ENCODE data around the gene PDE6G. TPM values are rescaled to one million over a fixed set of nuclear protein-coding genes. Genes with fewer than 3 reads are reported as not detected.

Gene PDE6G
- total and polyA plus RNA-seq, 2 experiments from 2014 or later, result 5.5 to 9.0 TPM

DNA sequence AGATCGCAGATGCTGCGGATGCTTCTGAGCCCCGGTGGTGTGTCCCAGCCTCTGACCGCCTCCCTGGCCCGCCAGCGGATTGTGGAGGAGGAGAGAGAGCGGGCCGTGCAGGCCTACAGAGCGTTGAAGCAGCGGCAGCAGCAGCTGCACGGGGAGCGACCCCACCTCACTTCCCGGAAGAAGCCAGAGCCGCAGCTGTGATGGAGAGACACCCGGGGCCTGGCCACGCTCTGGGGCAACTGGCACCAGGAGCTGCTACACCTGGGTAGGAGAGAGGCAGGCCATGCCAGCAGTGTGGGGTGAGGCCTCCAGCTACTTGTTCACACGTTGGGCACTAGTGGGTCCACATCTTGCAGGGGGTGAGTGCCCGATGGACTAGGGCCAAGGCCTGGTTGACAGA, 16.2 kb upstream of the PDE6G start:
- no peak overlapping the region for H3K27ac ChIP-seq (ENCODE audit: low read depth)
- no peak overlapping the region for H2AFZ ChIP-seq
- peaks cover 27% of the 10 kb centered on the region for H3F3A ChIP-seq (replicated peaks; ENCODE audit: low read depth)
- H3K27ac Mint-ChIP-seq, result no peak overlapping the region
- H3K4me1 ChIP-seq (ENCODE audit: insufficient read depth), result peaks cover 3% of the 10 kb centered on the region; the same call in 1 of the 2 replicates
- peaks cover 14% of the 10 kb centered on the region for H3K4me1 Mint-ChIP-seq
- H3K36me3 Mint-ChIP-seq (ENCODE audit: low read depth), result peaks cover 72% of the 10 kb centered on the region
- TF ChIP-seq NANOG (IDR thresholded peaks at IDR 0.05; ENCODE audit: borderline replicate concordance) (no peak), JUNB (IDR thresholded peaks at IDR 0.05; ENCODE audit: unreplicated experiment) (no peak), ZNF331 (CRISPR knock-in tag; IDR thresholded peaks at IDR 0.05; ENCODE audit: low read depth) (no peak), POLR2AphosphoS5 (IDR thresholded peaks at IDR 0.05; ENCODE audit: low read depth) (no peak), EZH2 (IDR thresholded peaks at IDR 0.05; ENCODE audit: low read depth, unreplicated experiment) (no peak), EZH2phosphoT487 (IDR thresholded peaks at IDR 0.05; ENCODE audit: unreplicated experiment) (no peak), STAT1 (IDR thresholded peaks at IDR 0.05; ENCODE audit: unreplicated experiment) (no peak), CREB1 (CRISPR knock-in tag; IDR thresholded peaks at IDR 0.05; ENCODE audit: low read depth) (no peak)
- TF ChIP-seq, protein P1, sequence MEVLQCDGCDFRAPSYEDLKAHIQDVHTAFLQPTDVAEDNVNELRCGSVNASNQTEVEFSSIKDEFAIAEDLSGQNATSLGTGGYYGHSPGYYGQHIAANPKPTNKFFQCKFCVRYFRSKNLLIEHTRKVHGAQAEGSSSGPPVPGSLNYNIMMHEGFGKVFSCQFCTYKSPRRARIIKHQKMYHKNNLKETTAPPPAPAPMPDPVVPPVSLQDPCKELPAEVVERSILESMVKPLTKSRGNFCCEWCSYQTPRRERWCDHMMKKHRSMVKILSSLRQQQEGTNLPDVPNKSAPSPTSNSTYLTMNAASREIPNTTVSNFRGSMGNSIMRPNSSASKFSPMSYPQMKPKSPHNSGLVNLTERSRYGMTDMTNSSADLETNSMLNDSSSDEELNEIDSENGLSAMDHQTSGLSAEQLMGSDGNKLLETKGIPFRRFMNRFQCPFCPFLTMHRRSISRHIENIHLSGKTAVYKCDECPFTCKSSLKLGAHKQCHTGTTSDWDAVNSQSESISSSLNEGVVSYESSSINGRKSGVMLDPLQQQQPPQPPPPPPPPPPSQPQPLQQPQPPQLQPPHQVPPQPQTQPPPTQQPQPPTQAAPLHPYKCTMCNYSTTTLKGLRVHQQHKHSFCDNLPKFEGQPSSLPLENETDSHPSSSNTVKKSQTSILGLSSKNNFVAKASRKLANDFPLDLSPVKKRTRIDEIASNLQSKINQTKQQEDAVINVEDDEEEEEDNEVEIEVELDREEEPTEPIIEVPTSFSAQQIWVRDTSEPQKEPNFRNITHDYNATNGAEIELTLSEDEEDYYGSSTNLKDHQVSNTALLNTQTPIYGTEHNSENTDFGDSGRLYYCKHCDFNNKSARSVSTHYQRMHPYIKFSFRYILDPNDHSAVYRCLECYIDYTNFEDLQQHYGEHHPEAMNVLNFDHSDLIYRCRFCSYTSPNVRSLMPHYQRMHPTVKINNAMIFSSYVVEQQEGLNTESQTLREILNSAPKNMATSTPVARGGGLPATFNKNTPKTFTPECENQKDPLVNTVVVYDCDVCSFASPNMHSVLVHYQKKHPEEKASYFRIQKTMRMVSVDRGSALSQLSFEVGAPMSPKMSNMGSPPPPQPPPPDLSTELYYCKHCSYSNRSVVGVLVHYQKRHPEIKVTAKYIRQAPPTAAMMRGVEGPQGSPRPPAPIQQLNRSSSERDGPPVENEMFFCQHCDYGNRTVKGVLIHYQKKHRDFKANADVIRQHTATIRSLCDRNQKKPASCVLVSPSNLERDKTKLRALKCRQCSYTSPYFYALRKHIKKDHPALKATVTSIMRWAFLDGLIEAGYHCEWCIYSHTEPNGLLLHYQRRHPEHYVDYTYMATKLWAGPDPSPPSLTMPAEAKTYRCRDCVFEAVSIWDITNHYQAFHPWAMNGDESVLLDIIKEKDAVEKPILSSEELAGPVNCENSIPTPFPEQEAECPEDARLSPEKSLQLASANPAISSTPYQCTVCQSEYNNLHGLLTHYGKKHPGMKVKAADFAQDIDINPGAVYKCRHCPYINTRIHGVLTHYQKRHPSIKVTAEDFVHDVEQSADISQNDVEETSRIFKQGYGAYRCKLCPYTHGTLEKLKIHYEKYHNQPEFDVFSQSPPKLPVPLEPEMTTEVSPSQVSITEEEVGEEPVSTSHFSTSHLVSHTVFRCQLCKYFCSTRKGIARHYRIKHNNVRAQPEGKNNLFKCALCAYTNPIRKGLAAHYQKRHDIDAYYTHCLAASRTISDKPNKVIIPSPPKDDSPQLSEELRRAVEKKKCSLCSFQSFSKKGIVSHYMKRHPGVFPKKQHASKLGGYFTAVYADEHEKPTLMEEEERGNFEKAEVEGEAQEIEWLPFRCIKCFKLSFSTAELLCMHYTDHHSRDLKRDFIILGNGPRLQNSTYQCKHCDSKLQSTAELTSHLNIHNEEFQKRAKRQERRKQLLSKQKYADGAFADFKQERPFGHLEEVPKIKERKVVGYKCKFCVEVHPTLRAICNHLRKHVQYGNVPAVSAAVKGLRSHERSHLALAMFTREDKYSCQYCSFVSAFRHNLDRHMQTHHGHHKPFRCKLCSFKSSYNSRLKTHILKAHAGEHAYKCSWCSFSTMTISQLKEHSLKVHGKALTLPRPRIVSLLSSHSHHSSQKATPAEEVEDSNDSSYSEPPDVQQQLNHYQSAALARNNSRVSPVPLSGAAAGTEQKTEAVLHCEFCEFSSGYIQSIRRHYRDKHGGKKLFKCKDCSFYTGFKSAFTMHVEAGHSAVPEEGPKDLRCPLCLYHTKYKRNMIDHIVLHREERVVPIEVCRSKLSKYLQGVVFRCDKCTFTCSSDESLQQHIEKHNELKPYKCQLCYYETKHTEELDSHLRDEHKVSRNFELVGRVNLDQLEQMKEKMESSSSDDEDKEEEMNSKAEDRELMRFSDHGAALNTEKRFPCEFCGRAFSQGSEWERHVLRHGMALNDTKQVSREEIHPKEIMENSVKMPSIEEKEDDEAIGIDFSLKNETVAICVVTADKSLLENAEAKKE (CRISPR knock-in tag; IDR thresholded peaks at IDR 0.05), result no peak
- TF ChIP-seq, protein P2, sequence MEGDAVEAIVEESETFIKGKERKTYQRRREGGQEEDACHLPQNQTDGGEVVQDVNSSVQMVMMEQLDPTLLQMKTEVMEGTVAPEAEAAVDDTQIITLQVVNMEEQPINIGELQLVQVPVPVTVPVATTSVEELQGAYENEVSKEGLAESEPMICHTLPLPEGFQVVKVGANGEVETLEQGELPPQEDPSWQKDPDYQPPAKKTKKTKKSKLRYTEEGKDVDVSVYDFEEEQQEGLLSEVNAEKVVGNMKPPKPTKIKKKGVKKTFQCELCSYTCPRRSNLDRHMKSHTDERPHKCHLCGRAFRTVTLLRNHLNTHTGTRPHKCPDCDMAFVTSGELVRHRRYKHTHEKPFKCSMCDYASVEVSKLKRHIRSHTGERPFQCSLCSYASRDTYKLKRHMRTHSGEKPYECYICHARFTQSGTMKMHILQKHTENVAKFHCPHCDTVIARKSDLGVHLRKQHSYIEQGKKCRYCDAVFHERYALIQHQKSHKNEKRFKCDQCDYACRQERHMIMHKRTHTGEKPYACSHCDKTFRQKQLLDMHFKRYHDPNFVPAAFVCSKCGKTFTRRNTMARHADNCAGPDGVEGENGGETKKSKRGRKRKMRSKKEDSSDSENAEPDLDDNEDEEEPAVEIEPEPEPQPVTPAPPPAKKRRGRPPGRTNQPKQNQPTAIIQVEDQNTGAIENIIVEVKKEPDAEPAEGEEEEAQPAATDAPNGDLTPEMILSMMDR (conservative IDR thresholded peaks at IDR 0.05; ENCODE audit: low read depth in 2 of 2), result no peak
- H3K27me3 ChIP-seq (ENCODE audit: insufficient read depth), result no peaks in the 10 kb centered on the region
- no peaks in the 10 kb centered on the region for H3K9me3 Mint-ChIP-seq
- peaks cover 29% of the 10 kb centered on the region for H3K27me3 Mint-ChIP-seq (ENCODE audit: insufficient read depth, low read depth, poor library complexity)
- H3K9me2 ChIP-seq (ENCODE audit: insufficient read depth), result no peaks in the 10 kb centered on the region
- DNase-seq (ENCODE audit: low spot score), result no peak
- no peak overlapping the region for H3K4me3 Mint-ChIP-seq
- H4K20me1 ChIP-seq (replicated peaks; ENCODE audit: insufficient read depth), result peaks cover 14% of the 10 kb centered on the region
- H3K79me2 ChIP-seq (replicated peaks; ENCODE audit: insufficient read depth), result peaks cover 24% of the 10 kb centered on the region
- no peak overlapping the region for H3K4me3 ChIP-seq
- H3K36me3 ChIP-seq (ENCODE audit: insufficient read depth), result peaks cover 24% of the 10 kb centered on the region
- no peak overlapping the region for H3K4me2 ChIP-seq
- no peak for ATAC-seq

All from GM23338 (cell line).